HepG2 (cell line): ENCODE measurements around the gene CCDC86. TPM values are rescaled to one million over a fixed set of nuclear protein-coding genes. Genes with fewer than 3 reads are reported as not detected.

ENCODE experiments used
- FOSL2 ChIP-seq: sonication (generic); formaldehyde crosslinking; IDR thresholded peaks from 2 replicates; pipeline ENCODE4 v1.4.0; 2020; ENCODE audit warnings: missing genetic modification reagents
- HMG20B ChIP-seq: conservative IDR thresholded peaks from 2 replicates; pipeline ENCODE4 v1.6.1; 2016; ENCODE audit warnings: missing genetic modification reagents, missing compliant biosample characterization
- HOXA3 ChIP-seq: sonication (generic); formaldehyde crosslinking; IDR thresholded peaks from 2 replicates; pipeline ENCODE4 v1.5.0; 2020; ENCODE audit warnings: missing genetic modification reagents
- PAWR ChIP-seq: sonication (generic); formaldehyde crosslinking; IDR thresholded peaks from 2 replicates; pipeline ENCODE4 v1.4.0; 2020; ENCODE audit warnings: missing genetic modification reagents, mild to moderate bottlenecking, borderline replicate concordance
- PBX2 ChIP-seq: IDR thresholded peaks from 2 replicates; pipeline ENCODE4 v1.6.1; 2016; ENCODE audit warnings: control low read depth
- PTBP1 ChIP-seq: fragments of 200-400 bp; formaldehyde crosslinking; IDR thresholded peaks from 2 replicates; pipeline ENCODE4 v1.6.1; 2018; ENCODE audit warnings: low read length, low read depth; ENCODE audit not compliant: poor library complexity, severe bottlenecking
- RARA ChIP-seq: IDR thresholded peaks from 2 replicates; pipeline ENCODE4 v1.6.1; 2016; ENCODE audit warnings: missing genetic modification reagents, missing compliant biosample characterization
- RFXAP ChIP-seq: sonication (generic); formaldehyde crosslinking; IDR thresholded peaks from 2 replicates; pipeline ENCODE4 v1.4.0; 2020; ENCODE audit warnings: missing genetic modification reagents, borderline replicate concordance
- SNAPC4 ChIP-seq: sonication (generic); formaldehyde crosslinking; IDR thresholded peaks from 2 replicates; pipeline ENCODE4 v1.4.0; 2020; ENCODE audit warnings: mild to moderate bottlenecking, missing genetic modification reagents
- SP1 ChIP-seq, 2 experiments: fragments of 450-650 bp in 1 of 2; sonication (generic) in 1 of 2; formaldehyde crosslinking in 1 of 2; IDR thresholded peaks; 2 replicates each; pipeline versions ENCODE4 v1.4.0 to v1.6.1; 2016 to 2020; ENCODE audit warnings: missing genetic modification reagents in 1 of 2
- TBL1XR1 ChIP-seq: fragments of 150-350 bp; IDR thresholded peaks from 2 replicates; pipeline ENCODE4 v1.6.1; 2014; ENCODE audit warnings: borderline replicate concordance, low read length; ENCODE audit not compliant: partially characterized antibody
- TERF1 ChIP-seq: sonication (generic); formaldehyde crosslinking; IDR thresholded peaks from 2 replicates; pipeline ENCODE4 v1.8.0; 2022; ENCODE audit warnings: mild to moderate bottlenecking, missing genetic modification reagents, moderate library complexity
- ZNF431 ChIP-seq: sonication (generic); formaldehyde crosslinking; IDR thresholded peaks from 2 replicates; pipeline ENCODE4 v1.9.0; 2022; ENCODE audit warnings: missing genetic modification reagents, low read depth, mild to moderate bottlenecking, borderline replicate concordance
- ZNF556 ChIP-seq: sonication (generic); formaldehyde crosslinking; IDR thresholded peaks from 2 replicates; pipeline ENCODE4 v1.4.0; 2020; ENCODE audit warnings: mild to moderate bottlenecking, missing genetic modification reagents, borderline replicate concordance
- ZNF567 ChIP-seq: sonication (generic); formaldehyde crosslinking; IDR thresholded peaks from 2 replicates; pipeline ENCODE4 v1.8.1; 2023; ENCODE audit warnings: mild to moderate bottlenecking, missing genetic modification reagents, borderline replicate concordance
- ZNF619 ChIP-seq: sonication (generic); formaldehyde crosslinking; IDR thresholded peaks from 2 replicates; pipeline ENCODE4 v1.4.0; 2020; ENCODE audit warnings: mild to moderate bottlenecking, missing genetic modification reagents
- ZNF772 ChIP-seq: sonication (generic); formaldehyde crosslinking; IDR thresholded peaks from 2 replicates; pipeline ENCODE4 v1.5.0; 2020; ENCODE audit warnings: mild to moderate bottlenecking, missing genetic modification reagents
- ZXDC ChIP-seq: sonication (generic); formaldehyde crosslinking; IDR thresholded peaks from 2 replicates; pipeline ENCODE4 v1.5.0; 2020; ENCODE audit warnings: mild to moderate bottlenecking, missing genetic modification reagents
- polyA plus RNA-seq, 8 experiments: library from polyadenylated mRNA; depleted of rRNA in 3 of 8; stranded (reverse) in 7 of 8; unstranded in 1 of 8; fragments of >200 nt; fragmentation: Illumina TruSeq in 4 of 8; extraction: Trizol in 4 of 8; gene quantifications; 2 replicates each; pipeline versions ENCODE4 v1.2.1 to v1.2.3, GENCODE V29; 2011 to 2016; ENCODE audit warnings: low read depth in 4 of 8, missing spikeins in 1 of 8, mixed read lengths in 1 of 8; ENCODE audit not compliant: insufficient read depth in 1 of 8
- total RNA-seq, 5 experiments: library from RNA; depleted of rRNA; stranded (reverse); fragments of >200 nt; fragmentation: Illumina TruSeq; extraction: Trizol; gene quantifications; 2 replicates each; pipeline ENCODE4 v1.2.3, GENCODE V29; 2016; ENCODE audit warnings: low read depth in 1 of 5

CCDC86 gene
- total and polyA plus RNA-seq, 2 of the 13 experiments (the other 11 are each of a cell fraction or from before 2014, with no cell fraction given): 33.8 to 37.6 TPM

GRCh38 chr11:60841797-60842667, at the start of gene CCDC86 (continued):
- TF ChIP-seq PAWR (CRISPR knock-in tag): no peak
- TF ChIP-seq TERF1 (CRISPR knock-in tag): no peak
- TF ChIP-seq RFXAP: peak; percentile 98
- peak; percentile 76 for TF ChIP-seq FOSL2
- TF ChIP-seq ZNF772 (CRISPR knock-in tag): peak; percentile 93
- no peak for TF ChIP-seq SP1 (IDR thresholded peaks at IDR 0.05)
- peak; percentile 90 for TF ChIP-seq SP1 (CRISPR knock-in tag; IDR thresholded peaks at IDR 0.05)
- peak; percentile 100 for TF ChIP-seq HOXA3 (CRISPR knock-in tag)
- TF ChIP-seq PTBP1: peak; percentile 51
- TF ChIP-seq ZNF567: no peak
- TF ChIP-seq HMG20B (CRISPR knock-in tag): no peak
- TF ChIP-seq ZNF431 (CRISPR knock-in tag): no peak
- peak; percentile 18 for TF ChIP-seq TBL1XR1
- peak; percentile 85 for TF ChIP-seq ZNF556
- 0 out of 2 replicates have a peak, but pooled peaks have one; percentile 17 for TF ChIP-seq RARA
- no peak for TF ChIP-seq ZXDC
- TF ChIP-seq SNAPC4 (CRISPR knock-in tag): peak; percentile 42; the same call in 1 of the 2 replicates
- no peak for TF ChIP-seq PBX2
- TF ChIP-seq ZNF619 (CRISPR knock-in tag): 0 out of 2 replicates have a peak, but pooled peaks have one; percentile 27
